NB4 (cell line): Measurements from ENCODE around the gene LCA5.

Source experiments
- DNase-seq: peaks from one replicate; pipeline ENCODE4 v3.0.0; 2010; ENCODE audit warnings: low read depth
- H3K4me3 ChIP-seq: one replicate; pipeline ENCODE4 v1.5.1; 2011; ENCODE audit warnings: mild to moderate bottlenecking, low read depth, low read length, moderate library complexity
- CTCF ChIP-seq: IDR thresholded peaks from one replicate; pipeline ENCODE4 v1.5.1; 2012; ENCODE audit warnings: low read depth, low read length
- MAX ChIP-seq: IDR thresholded peaks from 2 replicates; pipeline ENCODE4 v1.6.1; 2011; ENCODE audit warnings: low read depth, low read length
- MYC ChIP-seq: IDR thresholded peaks from 2 replicates; pipeline ENCODE4 v1.6.1; 2011; ENCODE audit warnings: low read depth, low read length
- POLR2A ChIP-seq: IDR thresholded peaks from 2 replicates; pipeline ENCODE4 v1.6.1; 2011; ENCODE audit warnings: mild to moderate bottlenecking; ENCODE audit not compliant: insufficient read length; ENCODE audit errors: extremely low read depth

The LCA5 gene

GRCh38 chr6:79571030-79571367, 33.8 kb upstream of the LCA5 start:
- no peak for DNase-seq
- no peak for TF ChIP-seq POLR2A
- no peak for TF ChIP-seq MAX
- TF ChIP-seq MYC: no peak
- TF ChIP-seq CTCF: no peak
- H3K4me3 ChIP-seq: no peak overlapping the region

GRCh38 chr6:79570129-79571029, 33.1 kb upstream of the LCA5 start:
- peak; percentile 39 for DNase-seq
- TF ChIP-seq MAX (no peak), MYC (no peak), POLR2A (no peak), CTCF (peak; percentile 43)
- H3K4me3 ChIP-seq: no peak overlapping the region

GRCh38 chr6:79568996-79569395, 31.8 kb upstream of the LCA5 start:
- no peak overlapping the region for H3K4me3 ChIP-seq
- TF ChIP-seq POLR2A (no peak), CTCF (no peak), MAX (no peak), MYC (no peak)
- no peak for DNase-seq

GRCh38 chr6:79564636-79565035, 27.4 kb upstream of the LCA5 start:
- no peak for DNase-seq
- no peak overlapping the region for H3K4me3 ChIP-seq
- TF ChIP-seq MAX (no peak), MYC (no peak), POLR2A (no peak), CTCF (no peak)

GRCh38 chr6:79559706-79560105, 22.5 kb upstream of the LCA5 start:
- no peak for DNase-seq
- no peak overlapping the region for H3K4me3 ChIP-seq
- no peak for TF ChIP-seq POLR2A
- TF ChIP-seq MYC: no peak
- TF ChIP-seq CTCF: no peak
- no peak for TF ChIP-seq MAX
